DOHH2 (cell line): ENCODE data around the gene STPG2.

ENCODE experiments used
- H3F3A ChIP-seq: fragments of 200-600 bp; sonication (generic), shearing (Covaris generic); 2 replicates; pipeline ENCODE4 v1.6.0; 2016; ENCODE audit warnings: antibody characterized with exemption, mild to moderate bottlenecking; ENCODE audit not compliant: control insufficient read depth, insufficient read depth
- H3K27ac ChIP-seq: fragments of 200-600 bp; sonication (generic); 2 replicates; pipeline ENCODE4 v1.5.1; 2014; ENCODE audit warnings: low read depth, mild to moderate bottlenecking, low read length, moderate library complexity
- H3K27me3 ChIP-seq: fragments of 200-600 bp; sonication (generic); 2 replicates; pipeline ENCODE4 v1.6.1; 2014; ENCODE audit warnings: mild to moderate bottlenecking, low read length, mixed read lengths; ENCODE audit not compliant: control insufficient read depth
- H3K36me3 ChIP-seq: fragments of 200-600 bp; sonication (generic); 2 replicates; pipeline ENCODE4 v1.6.1; 2014; ENCODE audit warnings: mild to moderate bottlenecking, low read length, moderate library complexity, mixed read lengths; ENCODE audit not compliant: control insufficient read depth
- H3K4me1 ChIP-seq: fragments of 200-600 bp; sonication (generic); 2 replicates; pipeline ENCODE4 v1.6.1; 2014; ENCODE audit warnings: mild to moderate bottlenecking, low read length, mixed read lengths; ENCODE audit not compliant: control insufficient read depth
- H3K4me2 ChIP-seq: fragments of 200-600 bp; sonication (generic); 2 replicates; pipeline ENCODE4 v1.6.0; 2014; ENCODE audit warnings: mild to moderate bottlenecking, low read length, moderate library complexity
- H3K4me3 ChIP-seq: fragments of 200-600 bp; sonication (generic); 2 replicates; pipeline ENCODE4 v1.5.1; 2014; ENCODE audit warnings: mild to moderate bottlenecking, low read length, mixed read lengths
- H3K79me2 ChIP-seq: fragments of 200-600 bp; sonication (generic); 2 replicates; pipeline ENCODE4 v1.6.1; 2014; ENCODE audit warnings: mild to moderate bottlenecking, low read length, mixed read lengths; ENCODE audit not compliant: control insufficient read depth
- H3K9me2 ChIP-seq: fragments of 200-600 bp; sonication (generic); replicated peaks from 2 replicates; pipeline ENCODE4 v1.6.1; 2014; ENCODE audit warnings: mild to moderate bottlenecking, low read length, mixed read lengths; ENCODE audit not compliant: control insufficient read depth
- H3K9me3 ChIP-seq: fragments of 200-600 bp; sonication (generic); 2 replicates; pipeline ENCODE4 v1.6.1; 2014; ENCODE audit warnings: antibody characterized with exemption, low read length, mixed read lengths; ENCODE audit not compliant: control insufficient read depth, insufficient read depth
- H4K20me1 ChIP-seq: fragments of 200-600 bp; sonication (generic); 2 replicates; pipeline ENCODE4 v1.6.0; 2014; ENCODE audit warnings: low read depth, mild to moderate bottlenecking, antibody characterized with exemption, low read length, moderate library complexity; ENCODE audit not compliant: control insufficient read depth, insufficient read depth
- CTCF ChIP-seq: fragments of 200-600 bp; sonication (generic); IDR thresholded peaks from one replicate; pipeline ENCODE4 v1.5.1; 2014; ENCODE audit warnings: antibody characterized with exemption, mild to moderate bottlenecking, low read depth, low read length; ENCODE audit not compliant: poor library complexity, severe bottlenecking
- EZH2phosphoT487 ChIP-seq: fragments of 200-600 bp; sonication (generic); IDR thresholded peaks from 2 replicates; pipeline ENCODE4 v1.6.1; 2017; ENCODE audit warnings: borderline replicate concordance, mild to moderate bottlenecking, antibody characterized with exemption, low read length, moderate library complexity, mixed read lengths

STPG2 gene

DNA sequence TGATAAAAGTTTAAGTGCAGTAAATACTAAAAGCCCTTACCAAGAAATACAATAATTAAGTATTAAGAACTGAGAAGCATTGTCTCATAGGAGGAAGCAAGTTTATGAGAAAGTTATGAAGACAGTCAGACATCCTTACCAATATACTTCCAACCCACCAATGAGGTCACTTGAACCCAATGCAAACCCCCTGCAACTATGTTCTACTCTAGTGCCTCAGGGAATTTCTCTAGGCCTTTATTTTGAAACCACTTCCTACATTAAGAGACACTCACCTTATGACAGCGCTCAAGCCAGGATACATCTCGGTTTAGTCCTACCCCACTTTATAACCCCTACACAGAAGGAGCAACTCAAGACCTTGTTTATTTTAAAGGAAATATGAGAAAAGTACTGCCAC, 61.3 kb downstream of the STPG2 start:
- Histone ChIP-seq H3K36me3 (no peaks in the 10 kb centered on the region), H3K27ac (no peak overlapping the region), H3K9me2 (no peaks in the 10 kb centered on the region), H3K4me3 (no peak overlapping the region), H4K20me1 (no peaks in the 10 kb centered on the region), H3K79me2 (no peaks in the 10 kb centered on the region), H3K9me3 (no peaks in the 10 kb centered on the region), H3K27me3 (no peaks in the 10 kb centered on the region), H3K4me1 (no peaks in the 10 kb centered on the region), H3F3A (no peaks in the 10 kb centered on the region), H3K4me2 (no peak overlapping the region)
- TF ChIP-seq EZH2phosphoT487 (no peak), CTCF (no peak)

DNA sequence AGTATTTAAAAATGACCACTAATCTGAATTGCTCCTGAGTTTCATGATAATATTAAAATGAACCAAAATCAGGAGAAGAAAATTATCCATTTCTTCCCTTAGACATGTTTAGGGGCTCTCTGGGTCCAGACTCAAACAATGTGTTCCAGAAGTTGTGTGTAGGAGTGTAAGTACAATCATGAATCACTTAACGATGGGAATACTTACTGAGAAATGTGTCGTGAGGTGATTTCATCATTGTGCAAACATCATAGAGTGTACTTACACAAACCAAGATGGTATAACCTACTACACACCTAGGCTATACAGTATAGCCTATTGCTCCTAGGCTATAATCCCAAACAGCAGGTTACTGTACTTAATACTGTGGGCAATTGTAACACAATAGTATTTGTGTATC, 74.8 kb downstream of the STPG2 start:
- no peaks in the 10 kb centered on the region for H3K4me1 ChIP-seq
- H3K79me2 ChIP-seq, result no peaks in the 10 kb centered on the region
- no peak overlapping the region for H3K27ac ChIP-seq
- no peaks in the 10 kb centered on the region for H3K9me3 ChIP-seq
- H4K20me1 ChIP-seq, result no peaks in the 10 kb centered on the region
- H3K4me2 ChIP-seq, result no peak overlapping the region
- no peaks in the 10 kb centered on the region for H3F3A ChIP-seq
- H3K9me2 ChIP-seq, result no peaks in the 10 kb centered on the region
- H3K4me3 ChIP-seq, result no peak overlapping the region
- H3K27me3 ChIP-seq, result no peaks in the 10 kb centered on the region
- no peak for TF ChIP-seq CTCF
- TF ChIP-seq EZH2phosphoT487, result no peak
- H3K36me3 ChIP-seq, result no peaks in the 10 kb centered on the region

- no peak for TF ChIP-seq EZH2phosphoT487
- no peak for TF ChIP-seq CTCF
- no peaks in the 10 kb centered on the region for H3K27me3 ChIP-seq
- H4K20me1 ChIP-seq, result no peaks in the 10 kb centered on the region
- H3K4me1 ChIP-seq, result no peaks in the 10 kb centered on the region
- H3K9me3 ChIP-seq, result no peaks in the 10 kb centered on the region
- H3K79me2 ChIP-seq, result no peaks in the 10 kb centered on the region
- no peak overlapping the region for H3K27ac ChIP-seq
- H3K4me3 ChIP-seq, result no peak overlapping the region
- no peaks in the 10 kb centered on the region for H3F3A ChIP-seq
- no peak overlapping the region for H3K4me2 ChIP-seq
- H3K9me2 ChIP-seq, result no peaks in the 10 kb centered on the region; the same call in 1 of the 2 replicates
- no peaks in the 10 kb centered on the region for H3K36me3 ChIP-seq
These were observed 87.3 kb downstream of the STPG2 start for GRCh38 chr4:98055800-98056501.
